H9 (cell line): ENCODE results near the gene TTC29. TPM values are rescaled to one million over a fixed set of nuclear protein-coding genes. Genes with fewer than 3 reads are reported as not detected.

Experiments
- DNase-seq: peaks from one replicate; pipeline ENCODE4 v3.0.0-alpha.2; 2017
- H2AFZ ChIP-seq: one replicate; pipeline ENCODE4 v1.6.1; 2013; ENCODE audit warnings: mild to moderate bottlenecking, low read length, control low read depth, moderate library complexity
- H2AK5ac ChIP-seq: 2 replicates; pipeline ENCODE4 v1.6.1; 2013; ENCODE audit warnings: low read length, control low read depth, mixed read lengths; ENCODE audit not compliant: insufficient read length
- H2BK120ac ChIP-seq: one replicate; pipeline ENCODE4 v1.6.1; 2013; ENCODE audit warnings: low read depth, mild to moderate bottlenecking, low read length, control low read depth, inconsistent platforms; ENCODE audit not compliant: poor library complexity, severe bottlenecking
- H2BK12ac ChIP-seq: 2 replicates; pipeline ENCODE4 v1.6.1; 2013; ENCODE audit warnings: low read length, control low read depth, mixed read lengths, low read depth; ENCODE audit not compliant: insufficient read length
- H2BK15ac ChIP-seq: 2 replicates; pipeline ENCODE4 v1.6.1; 2013; ENCODE audit warnings: low read depth, low read length, control low read depth
- H2BK20ac ChIP-seq: one replicate; pipeline ENCODE4 v1.6.1; 2013; ENCODE audit warnings: low read depth, mild to moderate bottlenecking, low read length, control low read depth, inconsistent platforms; ENCODE audit not compliant: poor library complexity, severe bottlenecking
- H2BK5ac ChIP-seq: 2 replicates; pipeline ENCODE4 v1.6.1; 2013; ENCODE audit warnings: low read length, control low read depth, mixed read lengths; ENCODE audit not compliant: insufficient read length
- H3K14ac ChIP-seq: 2 replicates; pipeline ENCODE4 v1.6.1; 2013; ENCODE audit warnings: low read length, control low read depth; ENCODE audit not compliant: insufficient read depth
- H3K18ac ChIP-seq: 2 replicates; pipeline ENCODE4 v1.6.1; 2013; ENCODE audit warnings: low read depth, mild to moderate bottlenecking, mixed read lengths, low read length, control low read depth; ENCODE audit not compliant: insufficient read length
- H3K23ac ChIP-seq: 2 replicates; pipeline ENCODE4 v1.6.1; 2013; ENCODE audit warnings: low read length, control low read depth, mixed read lengths, low read depth; ENCODE audit not compliant: insufficient read length
- H3K23me2 ChIP-seq: 2 replicates; pipeline ENCODE4 v1.6.1; 2013; ENCODE audit warnings: low read depth, mild to moderate bottlenecking, mixed read lengths, low read length, control low read depth; ENCODE audit not compliant: insufficient read length, poor library complexity, severe bottlenecking
- H3K27ac ChIP-seq: 2 replicates; pipeline ENCODE4 v1.5.1; 2013; ENCODE audit warnings: low read length, control low read depth, mixed read lengths, low read depth; ENCODE audit not compliant: insufficient read length
- H3K27me3 ChIP-seq: 2 replicates; pipeline ENCODE4 v1.6.1; 2013; ENCODE audit warnings: low read length, control low read depth, inconsistent platforms; ENCODE audit not compliant: insufficient read depth
- H3K4ac ChIP-seq: 2 replicates; pipeline ENCODE4 v1.6.1; 2013; ENCODE audit warnings: low read depth, mild to moderate bottlenecking, control low read depth, inconsistent platforms, low read length, moderate library complexity
- H3K4me1 ChIP-seq: 2 replicates; pipeline ENCODE4 v1.6.1; 2013; ENCODE audit warnings: low read length, control low read depth, inconsistent platforms; ENCODE audit not compliant: insufficient read depth
- H3K4me2 ChIP-seq: 2 replicates; pipeline ENCODE4 v1.6.1; 2013; ENCODE audit warnings: low read length, control low read depth, mixed read lengths; ENCODE audit not compliant: insufficient read length, insufficient read depth
- H3K56ac ChIP-seq: 2 replicates; pipeline ENCODE4 v1.6.1; 2013; ENCODE audit warnings: low read depth, mild to moderate bottlenecking, mixed read lengths, low read length, control low read depth; ENCODE audit not compliant: insufficient read length
- H3K79me1 ChIP-seq: 2 replicates; pipeline ENCODE4 v1.6.1; 2013; ENCODE audit warnings: low read depth, mild to moderate bottlenecking, moderate library complexity, low read length, control low read depth, inconsistent platforms; ENCODE audit not compliant: insufficient read depth, poor library complexity, severe bottlenecking
- H3K79me2 ChIP-seq: 2 replicates; pipeline ENCODE4 v1.6.1; 2013; ENCODE audit warnings: low read length, control low read depth, inconsistent platforms; ENCODE audit not compliant: insufficient read depth
- H3K9ac ChIP-seq: 2 replicates; pipeline ENCODE4 v1.6.1; 2013; ENCODE audit warnings: low read length, control low read depth, mixed read lengths; ENCODE audit not compliant: insufficient read length; ENCODE audit errors: extremely low read depth
- H3K9me3 ChIP-seq: one replicate; pipeline ENCODE4 v1.6.1; 2013; ENCODE audit warnings: low read depth, low read length, inconsistent platforms; ENCODE audit not compliant: control insufficient read depth
- H3T11ph ChIP-seq: one replicate; pipeline ENCODE4 v1.6.1; 2013; ENCODE audit warnings: mild to moderate bottlenecking, low read length, control low read depth, inconsistent platforms
- H4K20me1 ChIP-seq: one replicate; pipeline ENCODE4 v1.6.1; 2013; ENCODE audit not compliant: control insufficient read depth, insufficient read length, insufficient read depth
- H4K5ac ChIP-seq: 2 replicates; pipeline ENCODE4 v1.6.1; 2013; ENCODE audit warnings: low read depth, mild to moderate bottlenecking, mixed read lengths, low read length, control low read depth; ENCODE audit not compliant: insufficient read length
- H4K8ac ChIP-seq: replicated peaks from 2 replicates; pipeline ENCODE4 v1.6.1; 2013; ENCODE audit warnings: low read length, control low read depth, mixed read lengths, low read depth; ENCODE audit not compliant: insufficient read length
- H4K91ac ChIP-seq: 2 replicates; pipeline ENCODE4 v1.6.1; 2013; ENCODE audit warnings: low read depth, mild to moderate bottlenecking, moderate library complexity, mixed read lengths, low read length, control low read depth; ENCODE audit not compliant: insufficient read length
- H3K27ac Mint-ChIP-seq, 3 experiments: 2 replicates in 2 of 3; 3 replicates in 1 of 3; pipeline ENCODE4 v1.8.0; 2020 to 2021; ENCODE audit warnings: mixed read lengths in 3 of 3, mild to moderate bottlenecking in 1 of 3, moderate library complexity in 1 of 3
- H3K27me3 Mint-ChIP-seq: 2 replicates; pipeline ENCODE4 v1.8.0; 2021; ENCODE audit warnings: low read depth, mild to moderate bottlenecking, moderate library complexity, mixed read lengths
- H3K36me3 Mint-ChIP-seq, 3 experiments: 2 replicates in 2 of 3; 3 replicates in 1 of 3; pipeline ENCODE4 v1.8.0; 2020 to 2021; ENCODE audit warnings: low read depth in 3 of 3, mixed read lengths in 3 of 3; ENCODE audit not compliant: insufficient read depth in 1 of 3
- H3K4me1 Mint-ChIP-seq, 2 experiments: 2 replicates each; pipeline ENCODE4 v1.8.0; 2020; ENCODE audit warnings: mixed read lengths in 2 of 2
- H3K4me3 Mint-ChIP-seq, 2 experiments: 2 replicates in 1 of 2; 3 replicates in 1 of 2; pipeline ENCODE4 v1.8.0; 2020 to 2021; ENCODE audit warnings: mild to moderate bottlenecking in 2 of 2, mixed read lengths in 2 of 2, moderate library complexity in 1 of 2
- H3K9me3 Mint-ChIP-seq, 2 experiments: 2 replicates in 1 of 2; 3 replicates in 1 of 2; pipeline ENCODE4 v1.8.0; 2020; ENCODE audit warnings: mild to moderate bottlenecking in 2 of 2, mixed read lengths in 2 of 2, moderate library complexity in 1 of 2
- WGBS: extraction: QIAGEN DNeasy Blood & Tissue Kit; methylation state at CpG from one replicate; pipeline ENCODE4 v1.1.7; 2013; ENCODE audit warnings: missing lambda C conversion rate, low lambda C conversion rate, mixed read lengths; ENCODE audit not compliant: insufficient read length; ENCODE audit errors: extremely low coverage; 5-methylcytosine and 5-hydroxymethylcytosine counted together
- total RNA-seq: library from RNA; stranded (reverse); gene quantifications from 2 replicates; pipeline ENCODE4 v1.2.1, GENCODE V29; 2021
- TF ChIP-seq, protein P1 (sequence below): fragments of 200-600 bp; sonication (generic); conservative IDR thresholded peaks from 3 replicates; pipeline ENCODE4 v1.8.0; 2021; ENCODE audit warnings: antibody characterized with exemption, mild to moderate bottlenecking

The TTC29 gene
- total RNA-seq, 1 experiment from 2014 or later, result not detected

DNA sequence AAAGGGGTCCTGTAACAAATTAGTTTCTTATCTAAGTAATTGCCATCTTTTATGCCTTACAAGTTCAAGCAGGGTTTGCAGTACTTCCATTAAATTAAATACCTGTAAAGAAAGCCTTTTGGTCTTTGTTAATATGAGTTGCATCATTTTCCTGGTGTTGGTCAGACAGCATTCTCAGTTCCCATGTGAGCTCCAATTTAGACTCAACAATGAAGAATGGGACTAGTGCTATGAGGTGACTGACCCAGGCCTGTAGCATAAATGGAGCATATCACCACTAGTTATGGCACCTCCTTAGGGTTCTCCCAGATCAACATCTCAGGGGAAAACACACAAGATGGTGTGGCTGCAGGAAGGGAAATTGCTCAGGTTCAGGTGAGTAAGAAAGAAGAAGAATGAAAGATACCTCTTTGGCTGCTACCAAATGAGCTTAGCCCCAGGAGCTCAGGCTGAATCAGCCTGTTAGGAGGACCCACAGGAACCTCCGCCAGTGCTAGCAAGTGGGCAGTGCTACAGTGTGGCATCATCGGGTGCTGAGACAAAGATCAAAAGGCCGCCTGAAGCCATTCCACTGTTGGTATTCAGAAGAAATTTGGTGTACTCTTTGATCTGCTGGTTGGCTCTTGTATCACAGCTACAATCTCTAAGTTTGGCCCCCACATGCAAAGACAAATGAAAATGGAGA lies 1.8 kb downstream of the TTC29 start:
- Histone ChIP-seq H2BK15ac (no peak overlapping the region), H3K4me2 (no peak overlapping the region), H2AFZ (no peak overlapping the region), H3K23me2 (peaks cover 6% of the 10 kb centered on the region), H3K56ac (no peak overlapping the region), H3K27me3 (no peaks in the 10 kb centered on the region; the same call in 1 of the 2 replicates), H3K9ac (no peak overlapping the region), H2BK120ac (no peak overlapping the region), H2AK5ac (no peak overlapping the region), H3K79me1 (no peaks in the 10 kb centered on the region), H3K18ac (no peak overlapping the region), H3K4ac (no peak overlapping the region), H4K5ac (no peak overlapping the region), H3K79me2 (no peaks in the 10 kb centered on the region), H3K27ac (no peak overlapping the region), H4K20me1 (no peaks in the 10 kb centered on the region), H2BK5ac (no peak overlapping the region), H3K14ac (no peak overlapping the region), H3T11ph (no peak overlapping the region), H3K9me3 (no peaks in the 10 kb centered on the region), H2BK20ac (no peak overlapping the region), H4K91ac (no peak overlapping the region), H3K23ac (no peak overlapping the region), H2BK12ac (no peak overlapping the region), H4K8ac (no peak overlapping the region), H3K4me1 (no peaks in the 10 kb centered on the region; the same call in 1 of the 2 replicates)
- no peaks in the 10 kb centered on the region for H3K36me3 Mint-ChIP-seq
- peaks cover 30 to 34% of the 10 kb centered on the region in 2 experiments for H3K4me1 Mint-ChIP-seq
- no peak overlapping the region for H3K4me3 Mint-ChIP-seq
- no peaks in the 10 kb centered on the region for H3K9me3 Mint-ChIP-seq
- no peak overlapping the region for H3K27ac Mint-ChIP-seq
- DNase-seq, result peak; percentile 30
- H3K27me3 Mint-ChIP-seq, result peaks cover 19% of the 10 kb centered on the region
- TF ChIP-seq, protein P1, sequence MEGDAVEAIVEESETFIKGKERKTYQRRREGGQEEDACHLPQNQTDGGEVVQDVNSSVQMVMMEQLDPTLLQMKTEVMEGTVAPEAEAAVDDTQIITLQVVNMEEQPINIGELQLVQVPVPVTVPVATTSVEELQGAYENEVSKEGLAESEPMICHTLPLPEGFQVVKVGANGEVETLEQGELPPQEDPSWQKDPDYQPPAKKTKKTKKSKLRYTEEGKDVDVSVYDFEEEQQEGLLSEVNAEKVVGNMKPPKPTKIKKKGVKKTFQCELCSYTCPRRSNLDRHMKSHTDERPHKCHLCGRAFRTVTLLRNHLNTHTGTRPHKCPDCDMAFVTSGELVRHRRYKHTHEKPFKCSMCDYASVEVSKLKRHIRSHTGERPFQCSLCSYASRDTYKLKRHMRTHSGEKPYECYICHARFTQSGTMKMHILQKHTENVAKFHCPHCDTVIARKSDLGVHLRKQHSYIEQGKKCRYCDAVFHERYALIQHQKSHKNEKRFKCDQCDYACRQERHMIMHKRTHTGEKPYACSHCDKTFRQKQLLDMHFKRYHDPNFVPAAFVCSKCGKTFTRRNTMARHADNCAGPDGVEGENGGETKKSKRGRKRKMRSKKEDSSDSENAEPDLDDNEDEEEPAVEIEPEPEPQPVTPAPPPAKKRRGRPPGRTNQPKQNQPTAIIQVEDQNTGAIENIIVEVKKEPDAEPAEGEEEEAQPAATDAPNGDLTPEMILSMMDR, result no peak
- no CpG with 5 or more reads among the region's 3 CpGs for WGBS
